Gastroesophageal sphincter (tissue), 4 donors: Measurements from ENCODE around the gene PSG5. TPM values are rescaled to one million over a fixed set of nuclear protein-coding genes. Genes with fewer than 3 reads are reported as not detected.
"Not testable (repeated sequence)": the region's sequence is repeated elsewhere in the genome, so short reads cannot be mapped to it uniquely, and the experiment has no call there.

Source experiments
- ATAC-seq: fragments of 150-250 bp; one replicate; pipeline ENCODE4 v1.9.1; 2016; ENCODE audit warnings: mild to moderate bottlenecking, moderate library complexity
- H3K27ac ChIP-seq, 4 donors: fragments of 200-600 bp; sonication (generic) in 3 of 4; 1 replicate in 3 of 4; 2 replicates in 1 of 4; pipeline ENCODE4 v1.5.1; 2016 to 2019
- H3K27me3 ChIP-seq: fragments of 200-600 bp; sonication (generic); one replicate; pipeline ENCODE4 v1.5.1; 2019
- H3K36me3 ChIP-seq, 2 donors: fragments of 200-600 bp; sonication (generic); one replicate each; pipeline ENCODE4 v1.5.1; 2019; ENCODE audit warnings: control low read depth in 1 of 2
- H3K4me1 ChIP-seq, 3 donors: fragments of 200-600 bp; sonication (generic); 1 replicate in 2 of 3; 2 replicates in 1 of 3; pipeline ENCODE4 v1.5.1; 2016 to 2019; ENCODE audit warnings: control low read depth in 2 of 3
- H3K4me3 ChIP-seq, 2 donors: fragments of 200-600 bp; sonication (generic); one replicate each; pipeline ENCODE4 v1.5.1; 2019; ENCODE audit warnings: mild to moderate bottlenecking in 1 of 2, moderate library complexity in 1 of 2
- H3K9me3 ChIP-seq, 3 donors: fragments of 200-600 bp; sonication (generic); one replicate each; pipeline ENCODE4 v1.5.1; 2017 to 2019; ENCODE audit warnings: control low read depth in 2 of 3
- EP300 ChIP-seq: sonication (generic); formaldehyde crosslinking; IDR thresholded peaks from one replicate; pipeline ENCODE4 v1.6.1; 2017; ENCODE audit warnings: antibody characterized with exemption, mild to moderate bottlenecking
- POLR2A ChIP-seq, 2 donors: fragments of 450-650 bp; IDR thresholded peaks; one replicate each; pipeline ENCODE4 v1.6.1; 2017; ENCODE audit warnings: antibody characterized with exemption in 2 of 2, mild to moderate bottlenecking in 2 of 2, moderate library complexity in 1 of 2
- POLR2AphosphoS5 ChIP-seq: sonication (generic); formaldehyde crosslinking; IDR thresholded peaks from one replicate; pipeline ENCODE4 v1.6.1; 2017; ENCODE audit warnings: antibody characterized with exemption
- WGBS, 2 donors: methylation state at CpG; one replicate each; pipeline ENCODE4 v1.1.5; 2018; ENCODE audit warnings: low coverage in 1 of 2; 5-methylcytosine and 5-hydroxymethylcytosine counted together
- total RNA-seq, 4 donors: library from RNA; depleted of rRNA; stranded (reverse); fragments of >200 nt; gene quantifications; one replicate each; pipeline ENCODE4 v1.1.0, GENCODE V29; 2016
- TF ChIP-seq, protein P1 (sequence below), 4 experiments: fragments of 200-600 bp in 2 of 4; fragments of 450-650 bp in 2 of 4; sonication (generic) in 1 of 4; IDR thresholded peaks; one replicate each; pipeline ENCODE4 v1.5.1; 2017 to 2019; ENCODE audit warnings: antibody characterized with exemption in 4 of 4, mild to moderate bottlenecking in 2 of 4, moderate library complexity in 2 of 4

Gene PSG5
- total RNA-seq, result not detected

DNA sequence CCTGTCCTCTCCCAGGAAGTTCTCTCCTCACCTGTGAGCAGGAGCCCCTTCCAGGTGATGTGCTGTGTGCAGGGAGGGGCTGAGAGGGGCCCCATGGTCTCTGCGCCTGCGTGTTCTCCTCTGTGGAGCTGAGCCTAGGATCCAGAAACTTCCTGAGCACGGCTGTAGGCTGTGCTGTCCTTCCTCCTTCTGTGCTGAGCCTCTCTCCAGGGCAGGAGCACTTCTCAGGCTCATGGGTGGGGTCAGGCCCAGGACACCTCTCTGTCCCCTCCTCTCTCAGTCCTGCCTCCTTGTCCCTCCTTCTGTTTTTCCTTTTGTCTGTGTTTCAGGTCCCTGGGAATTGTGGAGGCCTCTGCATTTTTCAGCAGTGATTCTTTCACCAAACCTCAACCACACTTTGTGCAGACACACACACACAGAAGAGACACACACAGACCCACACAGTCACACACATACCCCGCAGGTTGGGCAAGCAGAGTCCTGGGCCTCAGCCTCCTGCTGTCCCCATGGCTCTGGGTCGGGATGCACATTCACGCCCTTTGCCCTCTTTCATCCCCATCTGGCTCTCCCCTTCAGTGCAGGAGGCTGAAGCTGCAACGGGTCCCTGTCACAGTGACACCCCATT lies at the start of gene PSG5:
PSG5 (minus strand) TSS at position 226 of the 625 bp plus-strand sequence; CDS start at position 95, 131 bp downstream.
- not testable (repeated sequence) for H3K9me3 ChIP-seq, H3K27ac ChIP-seq, H3K27me3 ChIP-seq, H3K4me1 ChIP-seq, H3K36me3 ChIP-seq, H3K4me3 ChIP-seq, ATAC-seq
- WGBS, 2 donors, result 67% methylated on average over 1 to 5 of the region's 7 CpGs

DNA sequence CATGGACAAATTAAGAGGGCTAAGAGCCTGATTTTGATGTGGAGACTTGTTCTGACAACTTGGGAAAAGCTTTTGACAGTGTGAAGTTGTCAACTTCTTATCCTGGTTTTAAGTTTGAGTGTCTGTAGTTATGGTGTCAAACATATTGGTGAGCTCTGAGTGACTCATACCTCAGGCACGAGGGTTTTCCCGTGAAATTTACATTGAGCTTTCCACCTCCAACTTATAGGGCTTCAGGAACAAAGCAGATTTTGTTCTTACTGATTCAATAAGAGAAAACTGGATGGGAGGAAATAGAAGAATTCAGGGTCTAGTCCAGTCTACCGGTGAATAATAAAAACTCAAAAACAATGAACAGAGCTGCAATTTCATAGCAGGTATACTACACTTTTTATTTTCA lies 49.4 kb upstream of the PSG5 start:
- peaks cover 0 to 14% (median 0%) of the 10 kb centered on the region in 3 donors for H3K9me3 ChIP-seq
- WGBS, 2 donors, result 87 to 88% methylated on average over 3 of the region's 3 CpGs
- H3K36me3 ChIP-seq, H3K27ac ChIP-seq, ATAC-seq, H3K27me3 ChIP-seq, H3K4me3 ChIP-seq, H3K4me1 ChIP-seq: not testable (repeated sequence)

DNA sequence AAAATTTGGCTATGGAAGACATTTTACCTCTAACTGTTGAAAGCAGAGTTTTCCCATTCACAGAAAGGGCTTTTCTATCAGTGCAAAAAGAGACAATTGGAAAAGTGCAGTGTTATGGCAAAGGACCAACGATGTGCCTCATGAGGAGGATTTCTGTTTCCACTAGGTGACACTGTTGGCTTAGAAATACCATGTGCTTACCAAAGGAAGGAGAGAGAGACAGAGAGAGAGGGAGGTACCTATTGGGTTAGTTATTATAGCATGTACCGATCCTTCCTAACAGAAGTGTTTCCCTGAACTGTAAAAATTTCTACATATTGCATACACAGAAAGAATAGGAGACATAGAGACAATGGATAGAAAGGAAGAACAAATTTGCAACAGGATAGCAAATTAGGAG lies 43.0 kb upstream of the PSG5 start:
- Histone ChIP-seq H3K27ac (no peak overlapping the region), H3K27me3 (no peaks in the 10 kb centered on the region), H3K9me3 (peaks cover 0 to 45% (median 0%) of the 10 kb centered on the region in 3 donors), H3K36me3 (no peaks in the 10 kb centered on the region), H3K4me1 (no peaks in the 10 kb centered on the region), H3K4me3 (no peak overlapping the region)
- 59 to 92% methylated on average over 2 of the region's 2 CpGs for WGBS, 2 donors
- TF ChIP-seq POLR2A (IDR thresholded peaks at IDR 0.05) (no peak), POLR2AphosphoS5 (no peak), EP300 (no peak)
- TF ChIP-seq, protein P1, sequence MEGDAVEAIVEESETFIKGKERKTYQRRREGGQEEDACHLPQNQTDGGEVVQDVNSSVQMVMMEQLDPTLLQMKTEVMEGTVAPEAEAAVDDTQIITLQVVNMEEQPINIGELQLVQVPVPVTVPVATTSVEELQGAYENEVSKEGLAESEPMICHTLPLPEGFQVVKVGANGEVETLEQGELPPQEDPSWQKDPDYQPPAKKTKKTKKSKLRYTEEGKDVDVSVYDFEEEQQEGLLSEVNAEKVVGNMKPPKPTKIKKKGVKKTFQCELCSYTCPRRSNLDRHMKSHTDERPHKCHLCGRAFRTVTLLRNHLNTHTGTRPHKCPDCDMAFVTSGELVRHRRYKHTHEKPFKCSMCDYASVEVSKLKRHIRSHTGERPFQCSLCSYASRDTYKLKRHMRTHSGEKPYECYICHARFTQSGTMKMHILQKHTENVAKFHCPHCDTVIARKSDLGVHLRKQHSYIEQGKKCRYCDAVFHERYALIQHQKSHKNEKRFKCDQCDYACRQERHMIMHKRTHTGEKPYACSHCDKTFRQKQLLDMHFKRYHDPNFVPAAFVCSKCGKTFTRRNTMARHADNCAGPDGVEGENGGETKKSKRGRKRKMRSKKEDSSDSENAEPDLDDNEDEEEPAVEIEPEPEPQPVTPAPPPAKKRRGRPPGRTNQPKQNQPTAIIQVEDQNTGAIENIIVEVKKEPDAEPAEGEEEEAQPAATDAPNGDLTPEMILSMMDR (IDR thresholded peaks at IDR 0.05), result no peak
- ATAC-seq, result no peak

DNA sequence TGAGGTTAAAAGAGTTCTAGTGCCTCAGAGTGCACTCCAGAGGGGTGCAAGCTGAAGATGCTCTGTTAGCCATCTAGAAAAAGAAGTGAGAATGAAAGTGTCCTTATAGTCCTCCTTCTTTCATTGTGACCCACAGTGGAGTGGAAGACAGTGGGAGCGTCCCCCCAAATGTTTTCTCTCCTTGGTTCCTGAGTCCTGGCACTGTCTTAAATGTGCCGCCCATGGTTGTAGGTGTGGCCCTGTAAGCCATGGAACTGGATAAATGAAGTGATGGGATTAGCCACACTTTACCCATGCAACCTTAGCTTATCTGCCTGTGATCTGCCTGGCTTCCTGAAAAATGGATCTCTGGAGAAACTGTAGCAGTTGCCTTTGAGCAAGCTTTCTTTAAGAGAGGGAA lies 42.4 kb upstream of the PSG5 start:
- H3K36me3 ChIP-seq, H3K27ac ChIP-seq, H3K4me3 ChIP-seq, ATAC-seq, H3K27me3 ChIP-seq, H3K4me1 ChIP-seq: not testable (repeated sequence)
- WGBS, 2 donors, result 80 to 86% methylated on average over 1 of the region's 2 CpGs
- peaks cover 0 to 45% (median 0%) of the 10 kb centered on the region in 3 donors for H3K9me3 ChIP-seq

DNA sequence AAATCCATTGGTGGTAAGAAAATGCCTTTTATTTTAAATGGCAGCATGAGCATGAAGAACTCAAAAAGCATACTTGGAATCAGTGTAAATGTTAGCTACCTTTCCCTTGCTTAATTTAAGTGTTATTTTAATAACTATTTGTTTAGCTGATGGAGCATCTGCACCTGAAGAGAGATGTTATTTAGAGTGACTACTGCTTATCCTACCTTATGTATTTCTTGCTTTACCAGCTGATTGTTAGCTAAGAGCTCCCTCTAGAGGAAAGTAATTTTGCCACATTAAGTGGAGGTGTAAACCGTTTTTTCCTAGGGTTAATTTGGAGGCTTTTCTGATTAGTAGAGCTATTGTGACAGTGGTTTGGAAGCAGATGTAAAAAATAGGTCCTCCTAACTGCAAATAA lies 40.6 kb upstream of the PSG5 start:
- peaks cover 0 to 45% (median 0%) of the 10 kb centered on the region in 3 donors for H3K9me3 ChIP-seq

DNA sequence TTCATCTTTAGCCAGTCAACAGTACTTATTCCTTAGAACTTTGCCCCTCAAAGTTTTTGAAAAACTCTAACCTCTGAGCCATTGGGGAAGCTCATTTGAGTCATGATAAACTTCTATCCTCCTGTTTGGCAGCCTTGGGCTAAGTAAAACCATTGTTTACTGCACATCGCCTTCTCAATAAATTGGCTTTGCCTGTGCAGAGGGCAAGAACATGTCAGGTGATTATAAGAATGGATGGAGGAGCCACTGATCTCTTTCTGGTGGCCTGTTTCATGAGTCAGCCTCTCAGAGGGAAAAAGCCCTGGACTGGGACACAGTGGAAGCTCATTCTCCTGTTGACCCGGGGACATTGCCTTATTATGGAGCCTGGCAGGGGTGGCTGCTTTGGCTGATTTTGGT lies 38.5 kb upstream of the PSG5 start:
- no peak for TF ChIP-seq EP300
- TF ChIP-seq POLR2A (IDR thresholded peaks at IDR 0.05), result no peak
- TF ChIP-seq POLR2AphosphoS5, result no peak
- TF ChIP-seq, protein P1 (IDR thresholded peaks at IDR 0.05), result no peak
- 90% methylated on average over 2 of the region's 2 CpGs; no CpG with 5 or more reads in 1 of the 2 donors for WGBS, 2 donors
- no peaks in the 10 kb centered on the region for H3K4me1 ChIP-seq
- H3K4me3 ChIP-seq, result no peak overlapping the region
- no peak for ATAC-seq
- no peak overlapping the region for H3K27ac ChIP-seq
- no peaks in the 10 kb centered on the region for H3K27me3 ChIP-seq
- H3K9me3 ChIP-seq, result peaks cover 0 to 28% (median 0%) of the 10 kb centered on the region in 3 donors
- no peaks in the 10 kb centered on the region for H3K36me3 ChIP-seq

More for the DNA sequence above, 40.6 kb upstream of the PSG5 start:
- H3K27ac ChIP-seq, H3K4me3 ChIP-seq, H3K36me3 ChIP-seq, H3K4me1 ChIP-seq, H3K27me3 ChIP-seq, ATAC-seq: not testable (repeated sequence)
- WGBS, 2 donors, result 40 to 83% methylated on average over 1 of the region's 1 CpG

DNA sequence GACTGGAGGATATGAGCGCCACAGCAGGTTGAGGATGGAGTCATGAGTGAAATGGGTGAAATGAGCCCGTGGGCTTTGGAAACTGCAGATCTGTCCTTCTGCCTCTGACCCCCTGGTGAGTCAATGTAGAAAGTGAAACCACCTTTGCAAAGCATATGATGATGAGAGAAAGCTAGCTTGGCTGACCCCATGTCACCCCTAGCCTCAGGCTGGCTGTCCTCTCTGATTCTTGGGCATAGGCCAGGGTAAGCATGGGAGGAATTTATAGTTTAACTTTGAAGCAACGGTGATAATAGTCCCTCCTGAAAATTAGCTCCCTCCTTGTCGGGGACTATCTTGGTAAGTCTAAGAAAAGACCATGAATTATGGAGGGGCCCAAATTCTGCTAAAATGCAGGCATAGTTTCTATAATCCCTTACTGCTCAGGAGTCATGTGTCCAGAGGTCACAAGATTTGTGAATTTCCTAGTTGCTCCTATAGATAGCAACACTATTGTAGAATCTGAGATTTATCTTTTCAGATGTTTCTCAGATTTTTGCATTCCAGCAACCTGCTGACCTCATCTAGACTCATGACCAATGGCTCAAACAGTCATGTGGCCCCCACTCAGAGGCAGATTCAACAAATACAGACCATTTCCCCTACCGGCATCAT lies 38.0 kb upstream of the PSG5 start:
- H3K4me1 ChIP-seq, H3K27ac ChIP-seq, H3K4me3 ChIP-seq, ATAC-seq, H3K27me3 ChIP-seq, H3K36me3 ChIP-seq: not testable (repeated sequence)
- H3K9me3 ChIP-seq, result peaks cover 0 to 23% (median 0%) of the 10 kb centered on the region in 3 donors
- 68 to 88% methylated on average over 4 to 5 of the region's 5 CpGs for WGBS, 2 donors

DNA sequence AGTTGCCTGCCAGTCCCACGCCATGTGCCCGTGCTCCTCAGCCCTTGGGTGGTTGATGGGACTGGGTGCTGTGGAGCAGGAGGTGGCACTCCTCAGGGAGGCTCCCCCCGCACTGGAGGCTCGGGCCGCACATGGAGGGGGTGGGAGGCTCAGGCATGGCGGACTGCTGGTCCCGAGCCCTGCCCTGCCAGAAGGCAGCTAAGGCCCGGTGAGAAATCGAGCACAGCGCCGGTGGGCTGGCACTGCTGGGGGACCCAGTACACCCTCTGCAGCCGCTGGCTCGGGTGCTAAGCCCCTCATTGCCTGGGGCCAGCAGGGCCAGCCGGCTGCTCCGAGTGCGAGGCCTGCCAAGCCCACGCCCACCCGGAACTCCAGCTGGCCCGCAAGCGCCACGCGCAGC lies 35.6 kb upstream of the PSG5 start:
- H3K27me3 ChIP-seq, H3K27ac ChIP-seq, H3K36me3 ChIP-seq, H3K4me3 ChIP-seq, H3K9me3 ChIP-seq, ATAC-seq, H3K4me1 ChIP-seq: not testable (repeated sequence)
- 90% methylated on average over 2 of the region's 22 CpGs; no CpG with 5 or more reads in 1 of the 2 donors for WGBS, 2 donors

DNA sequence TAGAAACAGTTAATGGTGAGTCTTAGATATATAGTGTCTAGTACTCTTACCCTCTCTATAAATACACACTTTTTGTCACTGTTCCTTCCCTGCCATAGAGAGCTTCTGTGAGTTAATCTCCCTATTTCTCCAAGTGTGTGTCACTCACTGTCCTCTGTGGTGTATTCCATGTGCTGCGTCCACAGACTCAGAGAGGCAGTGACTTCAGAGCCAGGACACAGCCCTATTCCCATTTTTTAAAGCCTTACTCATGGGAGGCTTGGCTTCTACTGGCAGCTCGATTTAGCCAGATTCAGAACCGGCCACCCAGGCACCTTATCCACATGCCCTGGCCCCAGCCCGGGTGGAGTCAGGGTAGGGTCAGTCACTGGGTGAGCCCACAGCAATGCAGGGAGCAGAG lies 32.8 kb upstream of the PSG5 start:
- H3K4me3 ChIP-seq, H3K9me3 ChIP-seq, ATAC-seq, H3K27ac ChIP-seq, H3K27me3 ChIP-seq, H3K36me3 ChIP-seq, H3K4me1 ChIP-seq: not testable (repeated sequence)
- WGBS, 2 donors, result 63% methylated on average over 2 of the region's 4 CpGs; no CpG with 5 or more reads in 1 of the 2 donors

DNA sequence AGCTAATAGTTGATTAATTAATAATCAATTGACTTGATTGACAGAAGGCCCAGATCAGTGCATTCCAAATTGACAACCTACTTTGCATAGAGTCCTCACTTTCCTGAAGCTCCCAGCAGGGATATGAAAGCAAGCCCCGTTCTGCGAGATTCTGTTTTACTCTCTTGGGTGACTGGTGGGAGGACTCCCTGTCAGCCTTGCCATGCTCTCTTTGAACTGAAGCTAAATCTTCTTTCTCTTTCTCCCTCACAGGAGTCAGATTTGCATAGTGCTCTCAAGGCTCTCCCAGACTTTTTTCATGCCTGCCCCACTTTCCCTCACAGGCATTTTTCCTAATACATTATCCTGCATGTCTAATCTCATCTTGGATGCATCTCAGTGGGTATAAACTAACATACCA lies 29.5 kb upstream of the PSG5 start:
- not testable (repeated sequence) for H3K36me3 ChIP-seq

More for the DNA sequence above, 29.5 kb upstream of the PSG5 start:
- not testable (repeated sequence) for ATAC-seq, H3K27ac ChIP-seq, H3K9me3 ChIP-seq, H3K4me3 ChIP-seq, H3K27me3 ChIP-seq, H3K4me1 ChIP-seq
- WGBS, 2 donors, result 6 to 42% methylated on average over 2 of the region's 2 CpGs
